Progenitor cell of endocrine pancreas (in vitro differentiated cells): ENCODE results near the gene FLRT2. TPM values are rescaled to one million over a fixed set of nuclear protein-coding genes. Genes with fewer than 3 reads are reported as not detected.
A peak's percentile ranks its signal among the peaks of the same experiment; 100 is the strongest.

Experiments
- DNase-seq: peaks from one replicate; pipeline ENCODE4 v3.0.0; 2021; ENCODE audit warnings: low spot score; ENCODE audit not compliant: unreplicated experiment
- H3K27ac Mint-ChIP-seq: 2 replicates; pipeline ENCODE4 v1.8.0; 2021; ENCODE audit warnings: mild to moderate bottlenecking, moderate library complexity, mixed read lengths
- H3K27me3 Mint-ChIP-seq: 2 replicates; pipeline ENCODE4 v1.8.0; 2021; ENCODE audit warnings: mixed read lengths
- H3K36me3 Mint-ChIP-seq: 2 replicates; pipeline ENCODE4 v1.8.0; 2022; ENCODE audit warnings: mixed read lengths; ENCODE audit not compliant: insufficient read depth
- H3K4me1 Mint-ChIP-seq: 2 replicates; pipeline ENCODE4 v1.8.0; 2021; ENCODE audit warnings: low read depth, mixed read lengths
- H3K4me3 Mint-ChIP-seq: 2 replicates; pipeline ENCODE4 v1.8.0; 2021; ENCODE audit warnings: low read depth, mild to moderate bottlenecking, moderate library complexity, mixed read lengths
- H3K9me3 Mint-ChIP-seq: 2 replicates; pipeline ENCODE4 v1.8.0; 2021; ENCODE audit warnings: low read depth, mixed read lengths
- total RNA-seq: library from RNA; stranded (reverse); gene quantifications from 2 replicates; pipeline ENCODE4 v1.2.1, GENCODE V29; 2021
- TF ChIP-seq, protein P1 (sequence below): fragments of 200-600 bp; sonication (generic); IDR thresholded peaks from one replicate; pipeline ENCODE4 v1.5.0; 2021; ENCODE audit warnings: antibody characterized with exemption, mild to moderate bottlenecking; ENCODE audit not compliant: unreplicated experiment

FLRT2 gene
- total RNA-seq, 1 donor from 2014 or later = 312 TPM

DNA sequence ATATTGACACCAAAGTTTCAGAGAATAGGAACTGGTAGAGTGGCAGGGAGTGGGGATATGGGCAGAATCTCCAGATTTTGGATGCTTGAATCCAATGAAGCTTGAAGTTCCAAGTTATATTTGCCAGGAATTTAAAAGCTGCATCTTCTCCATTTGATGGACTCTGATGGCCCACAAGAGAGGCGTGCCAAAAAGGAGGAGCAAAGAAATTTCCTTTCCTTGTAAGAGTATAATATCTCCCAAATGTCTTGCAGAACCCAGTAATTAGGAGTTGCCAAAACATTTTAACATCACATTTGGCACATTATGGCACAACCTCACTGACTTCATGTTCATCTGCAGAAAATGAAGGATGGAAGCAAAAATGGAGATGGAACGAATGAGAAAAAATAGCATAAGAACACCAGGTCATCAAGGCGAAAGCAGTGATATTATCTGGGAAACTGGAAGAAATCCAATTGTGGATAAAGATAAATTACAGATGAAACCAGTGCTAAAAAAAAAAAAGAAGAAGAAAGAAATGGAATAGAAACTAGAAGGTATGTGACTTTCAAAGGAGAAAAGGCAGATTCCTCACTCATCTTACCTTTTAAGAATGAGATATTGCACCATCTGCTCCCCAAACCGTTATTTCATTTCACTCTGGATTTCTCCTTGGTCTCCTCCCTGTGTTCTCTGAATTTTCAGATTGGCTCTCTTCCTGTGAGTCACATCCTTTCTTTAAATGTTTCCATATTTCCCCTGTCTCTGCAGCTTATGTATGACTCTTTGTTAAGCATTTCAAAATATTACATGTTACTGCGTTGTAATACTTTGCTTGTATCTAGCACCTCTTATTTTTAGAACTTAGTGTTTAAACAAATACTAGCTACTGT is 13.5 kb upstream of the FLRT2 start:
- H3K9me3 Mint-ChIP-seq = peaks cover 10% of the 10 kb centered on the region
- no peak overlapping the region for H3K4me3 Mint-ChIP-seq
- no peak for DNase-seq
- TF ChIP-seq, protein P1, sequence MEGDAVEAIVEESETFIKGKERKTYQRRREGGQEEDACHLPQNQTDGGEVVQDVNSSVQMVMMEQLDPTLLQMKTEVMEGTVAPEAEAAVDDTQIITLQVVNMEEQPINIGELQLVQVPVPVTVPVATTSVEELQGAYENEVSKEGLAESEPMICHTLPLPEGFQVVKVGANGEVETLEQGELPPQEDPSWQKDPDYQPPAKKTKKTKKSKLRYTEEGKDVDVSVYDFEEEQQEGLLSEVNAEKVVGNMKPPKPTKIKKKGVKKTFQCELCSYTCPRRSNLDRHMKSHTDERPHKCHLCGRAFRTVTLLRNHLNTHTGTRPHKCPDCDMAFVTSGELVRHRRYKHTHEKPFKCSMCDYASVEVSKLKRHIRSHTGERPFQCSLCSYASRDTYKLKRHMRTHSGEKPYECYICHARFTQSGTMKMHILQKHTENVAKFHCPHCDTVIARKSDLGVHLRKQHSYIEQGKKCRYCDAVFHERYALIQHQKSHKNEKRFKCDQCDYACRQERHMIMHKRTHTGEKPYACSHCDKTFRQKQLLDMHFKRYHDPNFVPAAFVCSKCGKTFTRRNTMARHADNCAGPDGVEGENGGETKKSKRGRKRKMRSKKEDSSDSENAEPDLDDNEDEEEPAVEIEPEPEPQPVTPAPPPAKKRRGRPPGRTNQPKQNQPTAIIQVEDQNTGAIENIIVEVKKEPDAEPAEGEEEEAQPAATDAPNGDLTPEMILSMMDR = no peak
- no peak overlapping the region for H3K27ac Mint-ChIP-seq
- H3K27me3 Mint-ChIP-seq = no peaks in the 10 kb centered on the region
- no peaks in the 10 kb centered on the region for H3K36me3 Mint-ChIP-seq
- H3K4me1 Mint-ChIP-seq = peaks cover 43% of the 10 kb centered on the region

DNA sequence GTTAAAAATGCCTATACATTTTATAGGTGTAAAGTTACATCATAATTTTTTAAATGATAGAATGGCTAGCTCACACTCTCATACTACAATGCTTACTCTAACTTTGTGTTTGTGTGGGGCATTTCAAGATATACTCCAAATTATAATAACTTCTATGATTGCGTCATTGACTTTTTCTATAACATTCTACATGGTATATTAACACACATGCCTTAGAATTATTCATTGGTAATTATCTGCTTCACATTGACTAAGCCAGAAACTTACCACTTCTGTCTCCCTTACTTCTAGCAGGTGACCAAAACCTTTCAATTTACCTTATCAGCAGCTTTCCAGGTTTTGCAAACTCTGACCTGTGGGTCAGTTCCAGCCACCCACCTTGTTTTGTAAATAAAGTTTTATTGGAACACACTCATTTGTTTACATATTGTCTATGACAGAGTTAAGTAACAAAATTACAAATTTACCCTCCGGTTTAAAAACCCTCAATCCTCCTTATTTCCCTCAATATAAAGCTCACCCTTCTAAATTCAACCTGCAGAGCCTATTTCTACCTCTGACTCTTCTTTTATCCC is 12.7 kb upstream of the FLRT2 start:
- no peak overlapping the region for H3K4me3 Mint-ChIP-seq
- no peaks in the 10 kb centered on the region for H3K27me3 Mint-ChIP-seq
- H3K27ac Mint-ChIP-seq = peak overlapping the region; percentile 50
- TF ChIP-seq, protein P1 = no peak
- no peak for DNase-seq
- peaks cover 7% of the 10 kb centered on the region for H3K9me3 Mint-ChIP-seq
- peaks cover 43% of the 10 kb centered on the region for H3K4me1 Mint-ChIP-seq
- H3K36me3 Mint-ChIP-seq = no peaks in the 10 kb centered on the region

DNA sequence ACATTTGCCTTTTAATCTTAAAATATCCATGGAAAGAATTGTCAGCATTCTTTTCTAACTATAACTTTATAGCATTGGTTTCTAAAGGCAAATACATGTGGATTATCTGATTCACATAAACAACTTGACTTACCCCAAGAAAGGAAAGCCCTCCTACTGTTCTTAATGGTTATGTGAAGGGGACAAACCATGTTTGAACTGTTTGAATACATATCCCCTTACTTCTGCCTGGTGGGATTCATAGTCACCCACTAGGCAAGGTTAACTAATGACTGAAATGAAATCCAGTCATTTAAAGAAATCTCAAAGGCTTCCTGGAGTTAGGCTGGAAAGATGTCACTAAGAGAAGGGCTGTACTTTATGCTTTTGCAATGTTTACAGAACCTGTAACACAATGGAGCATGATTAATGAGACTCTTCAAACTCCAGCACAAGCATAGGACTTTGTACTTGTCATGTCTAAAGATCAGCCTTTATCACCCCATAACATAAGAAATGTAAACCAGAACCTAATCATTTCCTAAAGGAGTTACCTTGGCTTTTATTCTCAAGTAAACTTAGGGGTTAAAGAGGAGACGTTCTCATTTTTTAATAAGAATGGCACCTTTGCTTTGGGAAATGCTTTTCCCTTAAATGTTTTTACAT is 10.2 kb upstream of the FLRT2 start:
- Mint-ChIP-seq H3K4me3 (no peak overlapping the region), H3K4me1 (peaks cover 27% of the 10 kb centered on the region), H3K27me3 (no peaks in the 10 kb centered on the region), H3K36me3 (no peaks in the 10 kb centered on the region), H3K9me3 (peaks cover 4% of the 10 kb centered on the region), H3K27ac (peak overlapping the region; percentile 67)
- TF ChIP-seq, protein P1 = no peak
- no peak for DNase-seq

DNA sequence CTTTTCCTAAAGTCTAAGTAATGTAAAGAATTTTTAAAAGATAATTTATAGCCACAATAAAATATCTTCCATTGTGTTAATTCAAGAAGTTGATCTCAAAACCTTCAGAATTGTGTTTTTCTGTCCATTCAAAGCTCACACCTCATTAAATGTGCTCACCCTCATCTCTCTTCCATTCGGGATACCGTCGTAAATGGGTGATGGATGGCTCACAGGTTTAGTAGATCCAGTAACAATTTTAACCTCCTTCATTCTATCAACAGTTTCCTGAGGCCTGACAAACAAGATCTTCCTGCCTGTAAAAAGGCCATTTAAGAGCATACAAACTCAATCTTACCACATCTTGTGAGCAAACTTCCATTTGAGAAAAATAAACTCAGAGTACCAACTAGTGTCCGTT is 9.4 kb upstream of the FLRT2 start:
- no peaks in the 10 kb centered on the region for H3K36me3 Mint-ChIP-seq
- H3K9me3 Mint-ChIP-seq = peaks cover 4% of the 10 kb centered on the region
- H3K27ac Mint-ChIP-seq = peak overlapping the region; percentile 15
- DNase-seq = no peak
- H3K27me3 Mint-ChIP-seq = no peaks in the 10 kb centered on the region
- H3K4me3 Mint-ChIP-seq = no peak overlapping the region
- H3K4me1 Mint-ChIP-seq = peaks cover 31% of the 10 kb centered on the region
- TF ChIP-seq, protein P1 = no peak

DNA sequence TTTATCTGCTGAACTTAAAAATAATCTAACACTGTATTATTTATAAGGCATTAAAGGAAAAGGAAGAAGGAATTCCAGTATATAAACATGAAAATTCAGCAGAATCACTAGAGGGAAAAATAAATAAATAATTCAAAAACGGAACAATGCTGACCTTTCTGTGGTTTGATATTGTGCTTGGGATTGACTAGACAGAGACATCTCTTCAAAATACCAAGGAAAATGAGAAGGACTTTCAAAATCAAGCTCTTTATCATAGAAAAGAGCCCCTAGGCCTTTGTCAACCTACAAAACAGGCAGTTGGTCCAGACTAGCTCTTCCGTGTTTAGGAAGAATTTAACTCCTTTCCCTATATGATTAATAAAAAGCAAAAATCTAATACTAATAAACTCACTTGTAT is 6.3 kb upstream of the FLRT2 start:
- peaks cover 48% of the 10 kb centered on the region for H3K4me1 Mint-ChIP-seq
- no peaks in the 10 kb centered on the region for H3K9me3 Mint-ChIP-seq
- no peak overlapping the region for H3K27ac Mint-ChIP-seq
- H3K36me3 Mint-ChIP-seq = no peaks in the 10 kb centered on the region
- no peak for DNase-seq
- TF ChIP-seq, protein P1 = no peak
- H3K4me3 Mint-ChIP-seq = no peak overlapping the region
- no peaks in the 10 kb centered on the region for H3K27me3 Mint-ChIP-seq
